Ascending aorta (tissue), 2 donors: ENCODE measurements around the gene PPP1R15A. TPM values are rescaled to one million over a fixed set of nuclear protein-coding genes. Genes with fewer than 3 reads are reported as not detected.

ENCODE experiments used
- DNase-seq, 2 donors: peaks; one replicate each; pipeline ENCODE4 v3.0.0-alpha.2; 2019; ENCODE audit warnings: low spot score in 2 of 2
- H3K27ac ChIP-seq, 2 donors: fragments of 200-600 bp; sonication (generic); one replicate each; pipeline ENCODE4 v1.5.1; 2016 to 2017; ENCODE audit warnings: mild to moderate bottlenecking in 1 of 2
- H3K27me3 ChIP-seq: fragments of 200-600 bp; sonication (generic); one replicate; pipeline ENCODE4 v1.5.1; 2017
- H3K36me3 ChIP-seq, 2 donors: fragments of 200-600 bp; sonication (generic); one replicate each; pipeline ENCODE4 v1.5.1; 2016
- H3K4me1 ChIP-seq, 2 donors: fragments of 200-600 bp; sonication (generic); one replicate each; pipeline ENCODE4 v1.5.1; 2016 to 2017; ENCODE audit warnings: mild to moderate bottlenecking in 1 of 2
- H3K4me3 ChIP-seq, 2 donors: fragments of 200-600 bp; sonication (generic); one replicate each; pipeline ENCODE4 v1.5.1; 2016 to 2017; ENCODE audit warnings: mild to moderate bottlenecking in 1 of 2
- H3K9me3 ChIP-seq, 2 donors: fragments of 200-600 bp; sonication (generic); one replicate each; pipeline ENCODE4 v1.5.1; 2016
- intact Hi-C: fragments of 100-400 bp; cut with DNase I; formaldehyde crosslinking; loops from one replicate; pipeline ENCODE4 v1.15.1; 2023
- total RNA-seq: library from RNA; depleted of rRNA; stranded (reverse); fragments of >200 nt; gene quantifications from one replicate; pipeline ENCODE4 v1.1.0, GENCODE V29; 2016
- TF ChIP-seq, protein P1 (sequence below), 3 experiments: fragments of 200-600 bp in 2 of 3; fragments of 450-650 bp in 1 of 3; sonication (generic) in 2 of 3; IDR thresholded peaks; one replicate each; pipeline ENCODE4 v1.5.1; 2016 to 2019; ENCODE audit warnings: antibody characterized with exemption in 3 of 3, mild to moderate bottlenecking in 1 of 3, moderate library complexity in 1 of 3

Gene PPP1R15A
- total RNA-seq, 1 donor from 2014 or later = 142 TPM

DNA sequence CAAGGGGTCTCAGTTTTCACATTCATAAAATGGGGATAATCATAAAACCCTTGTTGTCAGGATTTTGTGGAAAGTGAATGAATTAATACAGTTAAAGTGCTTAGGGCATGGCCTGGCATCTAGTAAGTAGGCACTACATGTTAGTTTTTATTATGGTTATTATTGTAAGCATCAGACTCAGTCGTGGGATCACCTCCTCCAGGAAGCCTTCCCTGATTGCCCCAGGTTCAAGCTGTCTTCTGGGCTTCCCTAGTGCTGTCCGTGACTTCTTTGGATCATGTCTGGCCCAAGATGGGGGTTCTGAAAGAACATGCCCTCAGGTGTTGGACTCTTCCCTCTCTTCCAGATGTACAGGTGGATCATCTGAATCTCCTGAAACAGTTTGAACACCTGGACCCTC is 38.6 kb downstream of the PPP1R15A start:
- Histone ChIP-seq H3K27ac (no peak overlapping the region), H3K4me3 (no peak overlapping the region), H3K4me1 (no peaks in the 10 kb centered on the region), H3K36me3 (peaks cover 93% of the 10 kb centered on the region in 2 donors), H3K9me3 (no peaks in the 10 kb centered on the region), H3K27me3 (no peaks in the 10 kb centered on the region)
- TF ChIP-seq, protein P1, sequence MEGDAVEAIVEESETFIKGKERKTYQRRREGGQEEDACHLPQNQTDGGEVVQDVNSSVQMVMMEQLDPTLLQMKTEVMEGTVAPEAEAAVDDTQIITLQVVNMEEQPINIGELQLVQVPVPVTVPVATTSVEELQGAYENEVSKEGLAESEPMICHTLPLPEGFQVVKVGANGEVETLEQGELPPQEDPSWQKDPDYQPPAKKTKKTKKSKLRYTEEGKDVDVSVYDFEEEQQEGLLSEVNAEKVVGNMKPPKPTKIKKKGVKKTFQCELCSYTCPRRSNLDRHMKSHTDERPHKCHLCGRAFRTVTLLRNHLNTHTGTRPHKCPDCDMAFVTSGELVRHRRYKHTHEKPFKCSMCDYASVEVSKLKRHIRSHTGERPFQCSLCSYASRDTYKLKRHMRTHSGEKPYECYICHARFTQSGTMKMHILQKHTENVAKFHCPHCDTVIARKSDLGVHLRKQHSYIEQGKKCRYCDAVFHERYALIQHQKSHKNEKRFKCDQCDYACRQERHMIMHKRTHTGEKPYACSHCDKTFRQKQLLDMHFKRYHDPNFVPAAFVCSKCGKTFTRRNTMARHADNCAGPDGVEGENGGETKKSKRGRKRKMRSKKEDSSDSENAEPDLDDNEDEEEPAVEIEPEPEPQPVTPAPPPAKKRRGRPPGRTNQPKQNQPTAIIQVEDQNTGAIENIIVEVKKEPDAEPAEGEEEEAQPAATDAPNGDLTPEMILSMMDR (IDR thresholded peaks at IDR 0.05) = no peak
- intact Hi-C loops = no loop called here
- no peak for DNase-seq

- H3K27ac ChIP-seq = no peak overlapping the region
- no peaks in the 10 kb centered on the region for H3K9me3 ChIP-seq
- no peak overlapping the region for H3K4me3 ChIP-seq
- no peaks in the 10 kb centered on the region for H3K4me1 ChIP-seq
- TF ChIP-seq, protein P1 (IDR thresholded peaks at IDR 0.05) = no peak
- intact Hi-C loops = no loop called here
- peaks cover 85 to 88% of the 10 kb centered on the region in 2 donors for H3K36me3 ChIP-seq
- H3K27me3 ChIP-seq = no peaks in the 10 kb centered on the region
- DNase-seq = no peak
These were observed 41.1 kb downstream of the PPP1R15A start for GRCh38 chr19:48913114-48913889.

- H3K9me3 ChIP-seq = no peaks in the 10 kb centered on the region
- H3K27me3 ChIP-seq = no peaks in the 10 kb centered on the region
- TF ChIP-seq, protein P1 (IDR thresholded peaks at IDR 0.05) = no peak
- H3K4me1 ChIP-seq = no peaks in the 10 kb centered on the region
- H3K36me3 ChIP-seq = peaks cover 87 to 90% of the 10 kb centered on the region in 2 donors
- H3K4me3 ChIP-seq = no peak overlapping the region
- intact Hi-C loops = no loop called here
- H3K27ac ChIP-seq = no peak overlapping the region
- no peak for DNase-seq
These were observed 42.0 kb downstream of the PPP1R15A start for GRCh38 chr19:48914181-48914580.

DNA sequence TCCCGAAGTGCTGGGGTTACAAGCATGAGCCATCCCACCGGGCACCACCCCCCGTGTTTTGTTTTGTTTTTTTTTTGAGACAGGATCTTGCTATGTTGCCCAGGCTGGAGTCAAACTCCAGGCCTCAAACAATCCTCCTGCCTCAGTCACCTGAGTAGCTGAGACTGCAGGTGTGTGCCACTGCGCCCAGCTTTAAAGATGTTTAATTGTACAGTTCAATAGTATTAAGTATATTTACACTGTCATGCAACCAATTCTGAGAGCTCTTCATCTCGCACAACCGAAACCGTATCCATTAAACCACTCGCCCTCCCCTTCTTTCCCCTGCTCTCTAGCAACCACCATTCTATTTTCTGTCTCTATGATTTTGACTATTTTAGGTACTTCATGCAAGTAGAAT is 43.5 kb downstream of the PPP1R15A start:
- no peaks in the 10 kb centered on the region for H3K27me3 ChIP-seq
- no peaks in the 10 kb centered on the region for H3K4me1 ChIP-seq
- DNase-seq = no peak
- H3K4me3 ChIP-seq = no peak overlapping the region
- H3K9me3 ChIP-seq = no peaks in the 10 kb centered on the region
- no peak overlapping the region for H3K27ac ChIP-seq
- TF ChIP-seq, protein P1 (IDR thresholded peaks at IDR 0.05) = no peak
- H3K36me3 ChIP-seq = peaks cover 76 to 89% of the 10 kb centered on the region in 2 donors
- intact Hi-C loops = no loop called here

- TF ChIP-seq, protein P1 (IDR thresholded peaks at IDR 0.05) = no peak
- intact Hi-C loops = no loop called here
- Histone ChIP-seq H3K4me3 (no peak overlapping the region), H3K36me3 (peaks cover 73 to 89% of the 10 kb centered on the region in 2 donors), H3K9me3 (no peaks in the 10 kb centered on the region), H3K27ac (no peak overlapping the region), H3K4me1 (no peaks in the 10 kb centered on the region), H3K27me3 (no peaks in the 10 kb centered on the region)
- no peak for DNase-seq
These were observed 45.9 kb downstream of the PPP1R15A start for GRCh38 chr19:48918071-48918470.
